ENCODE measurements around the gene VENTX.

- no peak for TF ChIP-seq CTCF (IDR thresholded peaks at IDR 0.05)
- no peak for TF ChIP-seq POLR2A (IDR thresholded peaks at IDR 0.05)
- no peak for TF ChIP-seq EP300 (IDR thresholded peaks at IDR 0.05)
- TF ChIP-seq POLR2AphosphoS5 (IDR thresholded peaks at IDR 0.05) = no peak
Measured at GRCh38 chr10:133187906-133188681, 49.6 kb upstream of the VENTX start.
